ENCODE measurements around the gene PRKCE.

The PRKCE gene

GRCh38 chr2:45816272-45816671 lies 164.8 kb downstream of the PRKCE start:
- DNase-seq, result no peak

- no peak for DNase-seq
Observed at GRCh38 chr2:45818591-45818990, 167.1 kb downstream of the PRKCE start.

- no peak for DNase-seq
Observed at GRCh38 chr2:45820048-45820447, 168.6 kb downstream of the PRKCE start.

- DNase-seq, result no peak
Observed at GRCh38 chr2:45821558-45822271, 170.2 kb downstream of the PRKCE start.

GRCh38 chr2:45822272-45822630 lies 170.8 kb downstream of the PRKCE start:
- DNase-seq, result no peak

- DNase-seq, result no peak
Observed at GRCh38 chr2:45823723-45824206, 172.3 kb downstream of the PRKCE start.

- DNase-seq, result no peak
Observed at GRCh38 chr2:45825001-45825651, 173.7 kb downstream of the PRKCE start.

- DNase-seq, result no peak
Observed at GRCh38 chr2:45826460-45826859, 175.0 kb downstream of the PRKCE start.

- DNase-seq, result no peak
Observed at GRCh38 chr2:45826884-45827635, 175.6 kb downstream of the PRKCE start.

GRCh38 chr2:45830322-45830721 lies 178.8 kb downstream of the PRKCE start:
- no peak for DNase-seq

GRCh38 chr2:45833301-45833967 lies 182.0 kb downstream of the PRKCE start:
- no peak for DNase-seq

- DNase-seq, result no peak
Observed at GRCh38 chr2:45833968-45834344, 182.5 kb downstream of the PRKCE start.

- no peak for DNase-seq
Observed at GRCh38 chr2:45834372-45834771, 182.9 kb downstream of the PRKCE start.

GRCh38 chr2:45834858-45835257 lies 183.4 kb downstream of the PRKCE start:
- no peak for DNase-seq

- DNase-seq, result no peak
Observed at GRCh38 chr2:45836316-45836715, 184.8 kb downstream of the PRKCE start.

- DNase-seq, result no peak
Observed at GRCh38 chr2:45836740-45837139, 185.3 kb downstream of the PRKCE start.

GRCh38 chr2:45837812-45838341 lies 186.4 kb downstream of the PRKCE start:
- no peak for DNase-seq

GRCh38 chr2:45839508-45840251 lies 188.2 kb downstream of the PRKCE start:
- no peak for DNase-seq

GRCh38 chr2:45840481-45840880 lies 189.0 kb downstream of the PRKCE start:
- no peak for DNase-seq

GRCh38 chr2:45841752-45842407 lies 190.4 kb downstream of the PRKCE start:
- DNase-seq, result no peak

- no peak for DNase-seq
Observed at GRCh38 chr2:45843136-45843535, 191.7 kb downstream of the PRKCE start.
